Measurements from ENCODE around the gene CTNNA3. TPM values are rescaled to one million over a fixed set of nuclear protein-coding genes. Genes with fewer than 3 reads are reported as not detected.

CTNNA3 gene
- total and polyA plus RNA-seq, 4 donors = under 0.01 to 39.8 (median 0.09) TPM

DNA sequence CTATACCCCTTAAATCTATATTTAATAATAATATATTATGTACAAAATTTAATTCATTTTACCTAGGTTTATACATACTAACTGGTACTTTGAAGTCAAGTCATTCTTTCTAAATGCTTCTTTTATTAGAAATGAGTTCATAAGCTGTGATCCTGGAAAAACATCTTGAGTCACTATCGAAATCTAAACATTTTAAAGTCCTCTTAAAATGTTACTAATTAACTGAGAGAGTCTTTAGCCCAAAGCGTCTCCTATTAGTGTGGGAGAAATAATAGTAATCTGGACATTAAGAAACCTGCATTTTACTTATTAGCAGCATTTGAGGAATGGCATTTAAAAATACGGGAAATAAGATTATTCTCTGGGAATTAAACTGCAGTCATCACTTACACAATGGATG, 142.7 kb downstream of the CTNNA3 start:
- TF ChIP-seq, protein P1, sequence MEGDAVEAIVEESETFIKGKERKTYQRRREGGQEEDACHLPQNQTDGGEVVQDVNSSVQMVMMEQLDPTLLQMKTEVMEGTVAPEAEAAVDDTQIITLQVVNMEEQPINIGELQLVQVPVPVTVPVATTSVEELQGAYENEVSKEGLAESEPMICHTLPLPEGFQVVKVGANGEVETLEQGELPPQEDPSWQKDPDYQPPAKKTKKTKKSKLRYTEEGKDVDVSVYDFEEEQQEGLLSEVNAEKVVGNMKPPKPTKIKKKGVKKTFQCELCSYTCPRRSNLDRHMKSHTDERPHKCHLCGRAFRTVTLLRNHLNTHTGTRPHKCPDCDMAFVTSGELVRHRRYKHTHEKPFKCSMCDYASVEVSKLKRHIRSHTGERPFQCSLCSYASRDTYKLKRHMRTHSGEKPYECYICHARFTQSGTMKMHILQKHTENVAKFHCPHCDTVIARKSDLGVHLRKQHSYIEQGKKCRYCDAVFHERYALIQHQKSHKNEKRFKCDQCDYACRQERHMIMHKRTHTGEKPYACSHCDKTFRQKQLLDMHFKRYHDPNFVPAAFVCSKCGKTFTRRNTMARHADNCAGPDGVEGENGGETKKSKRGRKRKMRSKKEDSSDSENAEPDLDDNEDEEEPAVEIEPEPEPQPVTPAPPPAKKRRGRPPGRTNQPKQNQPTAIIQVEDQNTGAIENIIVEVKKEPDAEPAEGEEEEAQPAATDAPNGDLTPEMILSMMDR (IDR thresholded peaks at IDR 0.05; ENCODE audit: control extremely low read depth, extremely low read depth) = no peak
- peaks cover 0 to 3% (median 0%) of the 10 kb centered on the region in 4 donors for H3K9me3 ChIP-seq (ENCODE audit: control insufficient read depth in 4 of 4, insufficient read depth in 3 of 4, low read length in 3 of 4)
- no peaks in the 10 kb centered on the region for H3K36me3 ChIP-seq (ENCODE audit: control insufficient read depth in 4 of 4, insufficient read depth in 4 of 4, low read length in 4 of 4)
- H3K27me3 ChIP-seq (ENCODE audit: control insufficient read depth in 3 of 3, insufficient read depth in 3 of 3, low read length in 2 of 3) = no peaks in the 10 kb centered on the region
- no peaks in the 10 kb centered on the region for H3K4me1 ChIP-seq (ENCODE audit: control insufficient read depth in 5 of 5, insufficient read depth in 5 of 5, low read length in 5 of 5)
- WGBS, 2 donors = 66 to 85% methylated on average over 3 of the region's 3 CpGs
- no peak overlapping the region for H3K9ac ChIP-seq (ENCODE audit: insufficient read depth in 1 of 2, low read length in 2 of 2)
- H3K27ac ChIP-seq (ENCODE audit: low read depth in 1 of 2, low read length in 1 of 2) = no peak overlapping the region
- DNase-seq (peak in 2 of 3 donors; percentile 15 to 55), ATAC-seq (ENCODE audit: insufficient read depth, low FRiP score) (no peak)
- H3K4me3 ChIP-seq = no peak overlapping the region

DNA sequence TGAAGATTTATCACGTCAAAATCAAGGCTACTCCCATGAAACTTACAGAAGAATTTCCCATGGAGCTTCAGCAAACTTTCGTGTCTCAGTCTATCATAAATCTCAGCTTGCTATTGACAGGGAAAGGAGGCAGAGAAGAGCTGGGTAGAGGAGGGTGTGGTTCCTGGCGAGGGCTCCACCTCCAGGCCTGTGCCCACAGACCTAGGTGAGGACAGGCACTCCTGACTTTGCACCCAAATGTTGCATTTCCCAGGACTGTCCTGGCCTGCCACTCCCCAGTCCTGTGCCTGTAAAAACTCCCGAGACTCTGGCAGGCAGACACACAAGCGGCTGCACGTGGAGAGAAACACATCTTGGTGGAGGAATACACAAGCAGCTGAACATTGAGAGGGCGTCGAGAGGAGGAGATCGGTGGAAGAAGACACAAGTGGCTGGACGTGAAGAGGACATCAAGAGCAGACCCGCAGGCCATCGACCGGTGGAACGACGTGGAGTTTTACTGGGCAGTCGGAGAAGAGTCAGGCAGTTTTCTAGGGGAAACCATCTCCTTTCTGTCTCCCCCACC, 145.1 kb downstream of the CTNNA3 start:
- H3K4me3 ChIP-seq = no peak overlapping the region
- ATAC-seq (ENCODE audit: insufficient read depth, low FRiP score) = no peak

DNA sequence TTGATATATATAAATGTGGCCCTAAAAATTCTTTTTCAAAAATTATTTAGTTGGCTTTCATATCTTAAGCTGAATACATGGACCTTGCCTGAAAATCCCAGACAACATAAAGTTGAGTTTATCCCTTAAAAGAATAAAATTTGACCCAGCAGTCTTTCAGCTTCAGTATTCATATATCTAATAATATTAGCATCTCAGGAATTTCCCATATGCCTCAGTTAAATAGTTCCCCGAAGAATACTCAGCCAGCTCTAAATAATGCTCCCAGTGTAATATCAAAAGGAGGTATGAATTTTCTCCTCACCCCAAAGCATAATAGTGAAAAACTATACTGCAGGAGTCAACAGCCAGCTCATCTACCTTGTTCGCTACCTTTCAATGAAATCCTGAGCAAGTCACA, 145.9 kb downstream of the CTNNA3 start:
- TF ChIP-seq, protein P1 (IDR thresholded peaks at IDR 0.05; ENCODE audit: control extremely low read depth, extremely low read depth) = no peak
- WGBS, 2 donors = 82 to 91% methylated on average over 2 of the region's 2 CpGs
- no peak for DNase-seq

More for the DNA sequence above, 145.1 kb downstream of the CTNNA3 start:
- no peaks in the 10 kb centered on the region for H3K4me1 ChIP-seq (ENCODE audit: control insufficient read depth in 5 of 5, insufficient read depth in 5 of 5, low read length in 5 of 5)
- WGBS, 2 donors = 87% methylated on average over 16 of the region's 16 CpGs
- H3K27ac ChIP-seq (ENCODE audit: low read depth in 1 of 2, low read length in 1 of 2) = no peak overlapping the region
- no peaks in the 10 kb centered on the region for H3K27me3 ChIP-seq (ENCODE audit: control insufficient read depth in 3 of 3, insufficient read depth in 3 of 3, low read length in 2 of 3)
- peaks cover 0 to 3% (median 0%) of the 10 kb centered on the region in 4 donors for H3K9me3 ChIP-seq (ENCODE audit: control insufficient read depth in 4 of 4, insufficient read depth in 3 of 4, low read length in 3 of 4)
- DNase-seq = no peak
- no peaks in the 10 kb centered on the region for H3K36me3 ChIP-seq (ENCODE audit: control insufficient read depth in 4 of 4, insufficient read depth in 4 of 4, low read length in 4 of 4)
- H3K9ac ChIP-seq (ENCODE audit: insufficient read depth in 1 of 2, low read length in 2 of 2) = no peak overlapping the region
- TF ChIP-seq, protein P1 (IDR thresholded peaks at IDR 0.05; ENCODE audit: control extremely low read depth, extremely low read depth) = no peak

DNA sequence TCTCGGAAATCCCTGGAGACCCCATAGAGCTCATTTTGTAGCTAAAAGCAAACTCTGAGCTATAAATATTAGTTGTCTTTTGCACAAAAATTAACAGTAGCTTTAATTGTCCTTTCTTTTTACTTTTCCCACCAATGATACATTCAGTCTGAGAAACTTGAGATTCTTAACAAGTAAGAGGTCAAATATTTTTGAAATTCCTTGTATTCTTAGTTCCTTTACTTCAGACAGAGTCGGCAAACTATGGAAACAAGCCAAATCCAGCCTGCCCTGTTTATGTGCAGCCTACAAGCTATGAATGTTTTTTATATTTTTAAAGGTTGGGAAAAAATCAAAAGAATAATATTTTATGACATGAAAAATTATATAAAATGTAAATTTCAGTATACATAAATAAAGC, 146.6 kb downstream of the CTNNA3 start:
- Histone ChIP-seq H3K9ac (ENCODE audit: insufficient read depth in 1 of 2, low read length in 2 of 2) (no peak overlapping the region), H3K4me1 (ENCODE audit: control insufficient read depth in 5 of 5, insufficient read depth in 5 of 5, low read length in 5 of 5) (no peaks in the 10 kb centered on the region), H3K27me3 (ENCODE audit: control insufficient read depth in 3 of 3, insufficient read depth in 3 of 3, low read length in 2 of 3) (no peaks in the 10 kb centered on the region), H3K9me3 (ENCODE audit: control insufficient read depth in 4 of 4, insufficient read depth in 3 of 4, low read length in 3 of 4) (peaks cover 0 to 3% (median 0%) of the 10 kb centered on the region in 4 donors), H3K27ac (ENCODE audit: low read depth in 1 of 2, low read length in 1 of 2) (no peak overlapping the region), H3K4me3 (no peak overlapping the region), H3K36me3 (ENCODE audit: control insufficient read depth in 4 of 4, insufficient read depth in 4 of 4, low read length in 4 of 4) (no peaks in the 10 kb centered on the region)
- TF ChIP-seq, protein P1 (IDR thresholded peaks at IDR 0.05; ENCODE audit: control extremely low read depth, extremely low read depth) = no peak
- ATAC-seq (ENCODE audit: insufficient read depth, low FRiP score) (no peak), DNase-seq (peak; percentile 23 to 80 (median 47))
- 60 to 78% methylated on average over 2 of the region's 2 CpGs for WGBS, 2 donors

More for the DNA sequence above, 145.9 kb downstream of the CTNNA3 start:
- no peak for ATAC-seq (ENCODE audit: insufficient read depth, low FRiP score)
- H3K27me3 ChIP-seq (ENCODE audit: control insufficient read depth in 3 of 3, insufficient read depth in 3 of 3, low read length in 2 of 3) = no peaks in the 10 kb centered on the region
- no peak overlapping the region for H3K9ac ChIP-seq (ENCODE audit: insufficient read depth in 1 of 2, low read length in 2 of 2)
- H3K36me3 ChIP-seq (ENCODE audit: control insufficient read depth in 4 of 4, insufficient read depth in 4 of 4, low read length in 4 of 4) = no peaks in the 10 kb centered on the region
- H3K4me1 ChIP-seq (ENCODE audit: control insufficient read depth in 5 of 5, insufficient read depth in 5 of 5, low read length in 5 of 5) = no peaks in the 10 kb centered on the region
- H3K27ac ChIP-seq (ENCODE audit: low read depth in 1 of 2, low read length in 1 of 2) = no peak overlapping the region
- H3K4me3 ChIP-seq = no peak overlapping the region
- peaks cover 0 to 3% (median 0%) of the 10 kb centered on the region in 4 donors for H3K9me3 ChIP-seq (ENCODE audit: control insufficient read depth in 4 of 4, insufficient read depth in 3 of 4, low read length in 3 of 4)
